ENCODE measurements around the gene OLFM4. TPM values are rescaled to one million over a fixed set of nuclear protein-coding genes. Genes with fewer than 3 reads are reported as not detected.

Gene OLFM4
- total and polyA plus RNA-seq, 2 donors (not counting 1 experiment from before 2014, with no cell fraction given): not detected

DNA sequence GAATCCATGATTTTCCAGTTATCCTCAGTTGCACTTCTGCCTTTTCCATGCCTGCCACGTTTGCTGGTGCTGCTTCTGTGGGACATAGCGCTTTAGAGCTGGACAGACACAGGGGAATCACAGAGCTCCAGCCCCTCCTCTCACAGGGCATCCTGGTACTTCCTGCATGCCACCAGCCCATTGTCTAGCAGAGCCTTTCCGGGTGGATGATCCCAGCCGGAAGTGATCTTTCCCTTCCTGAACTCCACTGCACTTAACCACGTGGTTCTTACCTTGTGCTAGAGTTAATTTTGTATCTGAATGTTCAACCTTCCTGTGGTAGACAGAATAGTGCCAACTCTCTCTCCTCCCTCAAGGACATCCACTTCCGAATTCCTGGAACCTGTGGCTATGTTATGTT is 12.6 kb upstream of the OLFM4 start:
- H3K9me3 ChIP-seq (ENCODE audit: control insufficient read depth, insufficient read depth, low read depth, low read length): no peaks in the 10 kb centered on the region
- H3K36me3 ChIP-seq (ENCODE audit: control insufficient read depth, insufficient read depth, low read length): no peaks in the 10 kb centered on the region
- no peak overlapping the region for H3K4me3 ChIP-seq (replicated peaks in 1 of 4; ENCODE audit: control extremely low read depth in 1 of 4, insufficient read depth in 1 of 4, low read depth in 3 of 4, low read length in 4 of 4)
- no peak overlapping the region for H3K27ac ChIP-seq (ENCODE audit: insufficient read depth, low read length)
- no peaks in the 10 kb centered on the region for H4K20me1 ChIP-seq (ENCODE audit: control insufficient read depth, extremely low read depth, insufficient read depth, low read length)
- H3K27me3 ChIP-seq (ENCODE audit: control insufficient read depth, insufficient read depth, low read length): no peaks in the 10 kb centered on the region
- no peak overlapping the region for H3K9ac ChIP-seq (ENCODE audit: insufficient read depth, low read length)
- H2AFZ ChIP-seq (ENCODE audit: low read length): no peak overlapping the region
- no peaks in the 10 kb centered on the region for H3K4me1 ChIP-seq (ENCODE audit: control insufficient read depth, extremely low read depth, insufficient read depth, low read length)
- DNase-seq (ENCODE audit: low read depth in 2 of 2): no peak
- H3K79me2 ChIP-seq (ENCODE audit: control insufficient read depth, insufficient read depth, low read length): no peaks in the 10 kb centered on the region
- H3K4me2 ChIP-seq (ENCODE audit: extremely low read depth, insufficient read depth, low read length): no peak overlapping the region
- no peak for TF ChIP-seq EZH2 (IDR thresholded peaks at IDR 0.05; ENCODE audit: low read length, missing control alignments)
- TF ChIP-seq, protein P1, sequence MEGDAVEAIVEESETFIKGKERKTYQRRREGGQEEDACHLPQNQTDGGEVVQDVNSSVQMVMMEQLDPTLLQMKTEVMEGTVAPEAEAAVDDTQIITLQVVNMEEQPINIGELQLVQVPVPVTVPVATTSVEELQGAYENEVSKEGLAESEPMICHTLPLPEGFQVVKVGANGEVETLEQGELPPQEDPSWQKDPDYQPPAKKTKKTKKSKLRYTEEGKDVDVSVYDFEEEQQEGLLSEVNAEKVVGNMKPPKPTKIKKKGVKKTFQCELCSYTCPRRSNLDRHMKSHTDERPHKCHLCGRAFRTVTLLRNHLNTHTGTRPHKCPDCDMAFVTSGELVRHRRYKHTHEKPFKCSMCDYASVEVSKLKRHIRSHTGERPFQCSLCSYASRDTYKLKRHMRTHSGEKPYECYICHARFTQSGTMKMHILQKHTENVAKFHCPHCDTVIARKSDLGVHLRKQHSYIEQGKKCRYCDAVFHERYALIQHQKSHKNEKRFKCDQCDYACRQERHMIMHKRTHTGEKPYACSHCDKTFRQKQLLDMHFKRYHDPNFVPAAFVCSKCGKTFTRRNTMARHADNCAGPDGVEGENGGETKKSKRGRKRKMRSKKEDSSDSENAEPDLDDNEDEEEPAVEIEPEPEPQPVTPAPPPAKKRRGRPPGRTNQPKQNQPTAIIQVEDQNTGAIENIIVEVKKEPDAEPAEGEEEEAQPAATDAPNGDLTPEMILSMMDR (conservative IDR thresholded peaks at IDR 0.05 in 1 of 2, IDR thresholded peaks at IDR 0.05 in 1 of 2; ENCODE audit: low read depth in 1 of 2, low read length in 2 of 2): no peak

DNA sequence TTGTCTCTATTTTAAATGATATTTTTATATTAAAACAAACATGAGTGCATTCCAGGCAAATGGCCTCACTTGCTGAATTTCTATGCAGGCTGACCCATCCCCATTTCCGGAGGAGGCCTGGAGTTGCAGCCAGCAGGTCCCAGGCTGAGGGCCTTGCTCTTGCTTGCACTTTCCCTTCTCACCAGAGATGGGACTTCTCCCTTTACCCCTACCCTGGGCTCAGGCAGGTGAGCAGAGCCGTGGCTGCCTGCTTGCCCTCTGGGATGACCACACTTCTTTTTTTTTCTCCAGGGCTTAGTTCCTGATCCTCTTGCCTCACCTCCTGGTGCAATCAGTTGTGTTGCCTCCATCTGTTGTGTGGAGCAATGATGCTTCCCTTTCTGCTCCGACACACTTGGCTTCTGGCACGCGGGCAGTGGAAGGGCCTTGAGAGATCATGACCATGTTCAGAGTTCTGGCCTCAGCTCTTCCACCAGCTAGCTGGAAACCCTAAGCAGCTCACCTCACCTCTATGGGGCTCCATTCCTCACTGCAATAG is 11.1 kb upstream of the OLFM4 start:
- DNase-seq (ENCODE audit: low read depth in 2 of 2): no peak
- H3K36me3 ChIP-seq (ENCODE audit: control insufficient read depth, insufficient read depth, low read length): no peaks in the 10 kb centered on the region
- no peak overlapping the region for H3K4me3 ChIP-seq (replicated peaks in 1 of 4; ENCODE audit: control extremely low read depth in 1 of 4, insufficient read depth in 1 of 4, low read depth in 3 of 4, low read length in 4 of 4)
- H3K9ac ChIP-seq (ENCODE audit: insufficient read depth, low read length): no peak overlapping the region
- no peak overlapping the region for H3K4me2 ChIP-seq (ENCODE audit: extremely low read depth, insufficient read depth, low read length)
- H3K79me2 ChIP-seq (ENCODE audit: control insufficient read depth, insufficient read depth, low read length): no peaks in the 10 kb centered on the region
- no peaks in the 10 kb centered on the region for H3K4me1 ChIP-seq (ENCODE audit: control insufficient read depth, extremely low read depth, insufficient read depth, low read length)
- no peak overlapping the region for H2AFZ ChIP-seq (ENCODE audit: low read length)
- H4K20me1 ChIP-seq (ENCODE audit: control insufficient read depth, extremely low read depth, insufficient read depth, low read length): no peaks in the 10 kb centered on the region
- no peaks in the 10 kb centered on the region for H3K27me3 ChIP-seq (ENCODE audit: control insufficient read depth, insufficient read depth, low read length)
- TF ChIP-seq, protein P1 (conservative IDR thresholded peaks at IDR 0.05 in 1 of 2, IDR thresholded peaks at IDR 0.05 in 1 of 2; ENCODE audit: low read depth in 1 of 2, low read length in 2 of 2): no peak
- no peak for TF ChIP-seq EZH2 (IDR thresholded peaks at IDR 0.05; ENCODE audit: low read length, missing control alignments)
- H3K27ac ChIP-seq (ENCODE audit: insufficient read depth, low read length): no peak overlapping the region
- no peaks in the 10 kb centered on the region for H3K9me3 ChIP-seq (ENCODE audit: control insufficient read depth, insufficient read depth, low read depth, low read length)

DNA sequence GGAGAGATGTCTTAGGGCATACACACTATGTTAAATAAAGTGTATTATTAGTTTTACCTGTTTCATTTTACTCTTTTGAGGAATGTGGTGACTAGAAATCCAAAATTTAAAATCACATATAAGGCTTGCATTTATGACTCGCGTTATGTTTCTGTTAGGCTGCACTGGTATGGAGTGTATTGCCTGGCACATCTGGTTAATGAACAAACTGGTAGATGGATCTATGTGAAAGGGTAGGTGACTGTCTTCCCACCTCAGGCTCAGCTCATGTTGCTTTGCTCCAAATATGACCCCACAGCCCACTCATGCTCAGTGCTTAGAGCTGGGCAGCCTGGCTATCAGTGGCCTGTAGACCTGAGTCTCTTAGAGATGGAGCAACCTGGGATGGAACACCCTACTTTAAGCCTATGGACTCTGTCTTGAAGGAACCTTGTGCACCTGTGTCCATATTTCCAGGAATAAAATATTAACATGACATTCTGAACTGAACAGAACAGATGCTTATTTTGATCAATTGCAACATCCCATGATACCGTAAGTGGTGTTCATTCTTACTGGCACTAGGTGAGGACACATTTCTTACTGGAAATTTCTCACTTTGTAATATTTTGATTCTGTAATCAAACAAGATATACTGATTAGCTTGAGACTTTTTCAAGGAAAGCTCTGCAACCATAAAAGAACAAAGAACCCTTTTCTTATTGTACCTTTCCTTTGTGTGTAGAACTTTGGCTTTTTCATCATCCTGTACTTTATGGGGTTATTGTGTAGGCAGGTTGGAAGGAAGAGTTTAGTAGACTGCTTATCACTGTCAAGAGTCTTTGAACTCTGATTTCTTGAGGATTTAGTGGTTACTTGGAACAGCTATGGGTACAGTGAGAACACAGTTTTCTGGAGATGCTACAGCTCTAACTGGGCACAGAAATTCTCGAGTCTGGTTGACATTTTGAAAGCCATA is 9.6 kb upstream of the OLFM4 start:
- Histone ChIP-seq H4K20me1 (ENCODE audit: control insufficient read depth, extremely low read depth, insufficient read depth, low read length) (no peaks in the 10 kb centered on the region), H3K4me3 (replicated peaks in 1 of 4; ENCODE audit: control extremely low read depth in 1 of 4, insufficient read depth in 1 of 4, low read depth in 3 of 4, low read length in 4 of 4) (no peak overlapping the region), H3K27ac (ENCODE audit: insufficient read depth, low read length) (no peak overlapping the region), H3K36me3 (ENCODE audit: control insufficient read depth, insufficient read depth, low read length) (no peaks in the 10 kb centered on the region), H2AFZ (ENCODE audit: low read length) (no peak overlapping the region), H3K4me1 (ENCODE audit: control insufficient read depth, extremely low read depth, insufficient read depth, low read length) (no peaks in the 10 kb centered on the region), H3K9ac (ENCODE audit: insufficient read depth, low read length) (no peak overlapping the region), H3K27me3 (ENCODE audit: control insufficient read depth, insufficient read depth, low read length) (no peaks in the 10 kb centered on the region), H3K4me2 (ENCODE audit: extremely low read depth, insufficient read depth, low read length) (no peak overlapping the region), H3K9me3 (ENCODE audit: control insufficient read depth, insufficient read depth, low read depth, low read length) (no peaks in the 10 kb centered on the region), H3K79me2 (ENCODE audit: control insufficient read depth, insufficient read depth, low read length) (no peaks in the 10 kb centered on the region)
- TF ChIP-seq, protein P1 (conservative IDR thresholded peaks at IDR 0.05 in 1 of 2, IDR thresholded peaks at IDR 0.05 in 1 of 2; ENCODE audit: low read depth in 1 of 2, low read length in 2 of 2): no peak
- TF ChIP-seq EZH2 (IDR thresholded peaks at IDR 0.05; ENCODE audit: low read length, missing control alignments): no peak
- DNase-seq (ENCODE audit: low read depth in 2 of 2): no peak

All from fibroblast of lung (primary cell).